SKM-1 (cell line): ENCODE results near the gene CDK15.

Source experiments
- DNase-seq: peaks from one replicate; lab custom pipeline; 2025; ENCODE audit not compliant: unreplicated experiment; lab: John Stamatoyannopoulos, UW

Gene CDK15

GRCh38 chr2:201906777-201907562 is 100.6 kb downstream of the CDK15 start:
- no peak for DNase-seq

GRCh38 chr2:201907563-201907881 is 101.2 kb downstream of the CDK15 start:
- DNase-seq: no peak

GRCh38 chr2:201908901-201909300 is 102.6 kb downstream of the CDK15 start:
- DNase-seq: no peak

GRCh38 chr2:201909348-201909747 is 103.0 kb downstream of the CDK15 start:
- DNase-seq: no peak

GRCh38 chr2:201909961-201910361 is 103.6 kb downstream of the CDK15 start:
- DNase-seq: no peak

GRCh38 chr2:201911372-201911771 is 105.0 kb downstream of the CDK15 start:
- no peak for DNase-seq

- no peak for DNase-seq
These were observed 106.9 kb downstream of the CDK15 start for GRCh38 chr2:201913201-201913600.

GRCh38 chr2:201915446-201915845 is 109.1 kb downstream of the CDK15 start:
- DNase-seq: peak; percentile 16

- DNase-seq: no peak
These were observed 110.2 kb downstream of the CDK15 start for GRCh38 chr2:201916565-201916964.

- no peak for DNase-seq
These were observed 112.4 kb downstream of the CDK15 start for GRCh38 chr2:201918616-201919307.

GRCh38 chr2:201919308-201919634 is 112.9 kb downstream of the CDK15 start:
- no peak for DNase-seq

- DNase-seq: no peak
These were observed 117.3 kb downstream of the CDK15 start for GRCh38 chr2:201923436-201924328.

- no peak for DNase-seq
These were observed 118.1 kb downstream of the CDK15 start for GRCh38 chr2:201924453-201924852.

GRCh38 chr2:201925056-201925455 is 118.7 kb downstream of the CDK15 start:
- DNase-seq: no peak

- no peak for DNase-seq
These were observed 119.7 kb downstream of the CDK15 start for GRCh38 chr2:201926067-201926466.

GRCh38 chr2:201928363-201928762 is 122.0 kb downstream of the CDK15 start:
- no peak for DNase-seq

GRCh38 chr2:201929281-201930026 is 123.1 kb downstream of the CDK15 start:
- no peak for DNase-seq

- no peak for DNase-seq
These were observed 123.7 kb downstream of the CDK15 start for GRCh38 chr2:201930043-201930442.

- DNase-seq: no peak
These were observed 124.5 kb downstream of the CDK15 start for GRCh38 chr2:201930831-201931230.

- no peak for DNase-seq
These were observed 125.1 kb downstream of the CDK15 start for GRCh38 chr2:201931475-201931874.

- DNase-seq: no peak
These were observed 125.6 kb downstream of the CDK15 start for GRCh38 chr2:201931951-201932350.
